ENCODE measurements around the gene TECTA.

DNA sequence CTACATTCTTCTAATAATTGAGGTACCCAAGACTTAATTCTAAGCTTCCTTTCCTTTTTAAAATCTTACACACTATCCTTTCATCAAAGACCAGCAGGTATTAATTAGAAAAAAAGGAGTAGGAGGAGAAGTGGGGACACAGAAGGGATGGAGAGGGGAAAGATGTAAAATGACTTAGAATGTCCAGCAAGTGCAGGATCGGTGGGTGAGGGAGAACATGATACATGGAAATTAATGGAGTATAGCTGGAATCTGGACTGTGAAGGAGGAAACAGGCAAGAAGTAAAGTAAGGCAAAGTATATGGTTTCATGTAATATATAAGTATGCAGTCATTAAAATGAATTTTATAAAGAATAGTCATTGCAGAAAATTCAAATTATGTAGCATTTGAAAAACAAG, 127.8 kb downstream of the TECTA start:
- TF ChIP-seq, protein P1, sequence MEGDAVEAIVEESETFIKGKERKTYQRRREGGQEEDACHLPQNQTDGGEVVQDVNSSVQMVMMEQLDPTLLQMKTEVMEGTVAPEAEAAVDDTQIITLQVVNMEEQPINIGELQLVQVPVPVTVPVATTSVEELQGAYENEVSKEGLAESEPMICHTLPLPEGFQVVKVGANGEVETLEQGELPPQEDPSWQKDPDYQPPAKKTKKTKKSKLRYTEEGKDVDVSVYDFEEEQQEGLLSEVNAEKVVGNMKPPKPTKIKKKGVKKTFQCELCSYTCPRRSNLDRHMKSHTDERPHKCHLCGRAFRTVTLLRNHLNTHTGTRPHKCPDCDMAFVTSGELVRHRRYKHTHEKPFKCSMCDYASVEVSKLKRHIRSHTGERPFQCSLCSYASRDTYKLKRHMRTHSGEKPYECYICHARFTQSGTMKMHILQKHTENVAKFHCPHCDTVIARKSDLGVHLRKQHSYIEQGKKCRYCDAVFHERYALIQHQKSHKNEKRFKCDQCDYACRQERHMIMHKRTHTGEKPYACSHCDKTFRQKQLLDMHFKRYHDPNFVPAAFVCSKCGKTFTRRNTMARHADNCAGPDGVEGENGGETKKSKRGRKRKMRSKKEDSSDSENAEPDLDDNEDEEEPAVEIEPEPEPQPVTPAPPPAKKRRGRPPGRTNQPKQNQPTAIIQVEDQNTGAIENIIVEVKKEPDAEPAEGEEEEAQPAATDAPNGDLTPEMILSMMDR (IDR thresholded peaks at IDR 0.05; ENCODE audit: control extremely low read depth in 1 of 3, insufficient read depth in 1 of 3, low read depth in 1 of 3, low read length in 3 of 3) = no peak
- TF ChIP-seq MAFK (IDR thresholded peaks at IDR 0.05; ENCODE audit: low read depth, low read length) (no peak), RFX5 (IDR thresholded peaks at IDR 0.05; ENCODE audit: borderline replicate concordance, low read depth, low read length) (no peak), GABPA (IDR thresholded peaks at IDR 0.05; ENCODE audit: borderline replicate concordance, insufficient read depth, low read length) (no peak), YY1 (IDR thresholded peaks at IDR 0.05; ENCODE audit: low read depth, low read length) (no peak), JUND (IDR thresholded peaks at IDR 0.05; ENCODE audit: low read length) (no peak)
- TF ChIP-seq, protein P2, sequence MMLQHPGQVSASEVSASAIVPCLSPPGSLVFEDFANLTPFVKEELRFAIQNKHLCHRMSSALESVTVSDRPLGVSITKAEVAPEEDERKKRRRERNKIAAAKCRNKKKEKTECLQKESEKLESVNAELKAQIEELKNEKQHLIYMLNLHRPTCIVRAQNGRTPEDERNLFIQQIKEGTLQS (IDR thresholded peaks at IDR 0.05; ENCODE audit: insufficient read depth, low read depth, low read length) = no peak

Data from H1 (cell line).